Progenitor cell of endocrine pancreas (in vitro differentiated cells): ENCODE results near the gene ATXN1. TPM values are rescaled to one million over a fixed set of nuclear protein-coding genes. Genes with fewer than 3 reads are reported as not detected.
"Not testable (repeated sequence)": the region's sequence is repeated elsewhere in the genome, so short reads cannot be mapped to it uniquely, and the experiment has no call there.

Experiments used
- DNase-seq: peaks from one replicate; pipeline ENCODE4 v3.0.0; 2021; ENCODE audit warnings: low spot score; ENCODE audit not compliant: unreplicated experiment
- H3K27ac Mint-ChIP-seq: 2 replicates; pipeline ENCODE4 v1.8.0; 2021; ENCODE audit warnings: mild to moderate bottlenecking, moderate library complexity, mixed read lengths
- H3K27me3 Mint-ChIP-seq: 2 replicates; pipeline ENCODE4 v1.8.0; 2021; ENCODE audit warnings: mixed read lengths
- H3K36me3 Mint-ChIP-seq: 2 replicates; pipeline ENCODE4 v1.8.0; 2022; ENCODE audit warnings: mixed read lengths; ENCODE audit not compliant: insufficient read depth
- H3K4me1 Mint-ChIP-seq: 2 replicates; pipeline ENCODE4 v1.8.0; 2021; ENCODE audit warnings: low read depth, mixed read lengths
- H3K4me3 Mint-ChIP-seq: 2 replicates; pipeline ENCODE4 v1.8.0; 2021; ENCODE audit warnings: low read depth, mild to moderate bottlenecking, moderate library complexity, mixed read lengths
- H3K9me3 Mint-ChIP-seq: 2 replicates; pipeline ENCODE4 v1.8.0; 2021; ENCODE audit warnings: low read depth, mixed read lengths
- total RNA-seq: library from RNA; stranded (reverse); gene quantifications from 2 replicates; pipeline ENCODE4 v1.2.1, GENCODE V29; 2021
- TF ChIP-seq, protein P1 (sequence below): fragments of 200-600 bp; sonication (generic); IDR thresholded peaks from one replicate; pipeline ENCODE4 v1.5.0; 2021; ENCODE audit warnings: antibody characterized with exemption, mild to moderate bottlenecking; ENCODE audit not compliant: unreplicated experiment

ATXN1 gene
- total RNA-seq, 1 donor from 2014 or later = 35.8 TPM

DNA sequence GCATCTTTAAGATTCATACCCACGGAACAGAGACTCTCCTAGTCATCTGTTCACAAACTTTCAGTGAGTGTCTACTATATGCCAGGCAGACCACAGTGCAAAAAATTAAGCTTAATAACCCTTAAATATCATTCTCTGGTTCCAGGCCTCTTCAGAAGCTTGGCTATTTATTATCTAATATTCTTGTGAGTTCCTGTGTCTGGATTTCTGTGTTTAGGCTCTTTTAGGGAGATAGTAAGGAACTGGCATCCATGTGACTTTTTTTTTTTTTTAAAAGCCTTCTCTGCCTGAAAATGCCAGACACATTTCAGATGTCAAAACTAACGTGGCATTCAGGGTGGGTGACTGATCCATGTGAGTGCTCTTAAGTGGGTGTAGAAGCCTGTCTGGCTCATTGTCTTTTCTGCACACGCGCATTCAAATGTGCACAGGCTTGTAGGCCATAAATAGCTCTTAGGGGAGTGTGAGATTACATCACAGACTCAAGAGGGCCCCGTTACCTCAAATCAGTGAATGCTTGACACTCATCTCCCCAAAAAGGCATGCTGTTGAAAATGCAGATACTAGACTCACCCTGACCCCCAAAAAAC, 380.9 kb downstream of the ATXN1 start:
- no peak for DNase-seq
- H3K27ac Mint-ChIP-seq = no peak overlapping the region
- no peaks in the 10 kb centered on the region for H3K27me3 Mint-ChIP-seq
- TF ChIP-seq, protein P1, sequence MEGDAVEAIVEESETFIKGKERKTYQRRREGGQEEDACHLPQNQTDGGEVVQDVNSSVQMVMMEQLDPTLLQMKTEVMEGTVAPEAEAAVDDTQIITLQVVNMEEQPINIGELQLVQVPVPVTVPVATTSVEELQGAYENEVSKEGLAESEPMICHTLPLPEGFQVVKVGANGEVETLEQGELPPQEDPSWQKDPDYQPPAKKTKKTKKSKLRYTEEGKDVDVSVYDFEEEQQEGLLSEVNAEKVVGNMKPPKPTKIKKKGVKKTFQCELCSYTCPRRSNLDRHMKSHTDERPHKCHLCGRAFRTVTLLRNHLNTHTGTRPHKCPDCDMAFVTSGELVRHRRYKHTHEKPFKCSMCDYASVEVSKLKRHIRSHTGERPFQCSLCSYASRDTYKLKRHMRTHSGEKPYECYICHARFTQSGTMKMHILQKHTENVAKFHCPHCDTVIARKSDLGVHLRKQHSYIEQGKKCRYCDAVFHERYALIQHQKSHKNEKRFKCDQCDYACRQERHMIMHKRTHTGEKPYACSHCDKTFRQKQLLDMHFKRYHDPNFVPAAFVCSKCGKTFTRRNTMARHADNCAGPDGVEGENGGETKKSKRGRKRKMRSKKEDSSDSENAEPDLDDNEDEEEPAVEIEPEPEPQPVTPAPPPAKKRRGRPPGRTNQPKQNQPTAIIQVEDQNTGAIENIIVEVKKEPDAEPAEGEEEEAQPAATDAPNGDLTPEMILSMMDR = no peak
- H3K4me1 Mint-ChIP-seq = peaks cover 1% of the 10 kb centered on the region
- H3K4me3 Mint-ChIP-seq = no peak overlapping the region
- H3K36me3 Mint-ChIP-seq = no peaks in the 10 kb centered on the region
- no peaks in the 10 kb centered on the region for H3K9me3 Mint-ChIP-seq

DNA sequence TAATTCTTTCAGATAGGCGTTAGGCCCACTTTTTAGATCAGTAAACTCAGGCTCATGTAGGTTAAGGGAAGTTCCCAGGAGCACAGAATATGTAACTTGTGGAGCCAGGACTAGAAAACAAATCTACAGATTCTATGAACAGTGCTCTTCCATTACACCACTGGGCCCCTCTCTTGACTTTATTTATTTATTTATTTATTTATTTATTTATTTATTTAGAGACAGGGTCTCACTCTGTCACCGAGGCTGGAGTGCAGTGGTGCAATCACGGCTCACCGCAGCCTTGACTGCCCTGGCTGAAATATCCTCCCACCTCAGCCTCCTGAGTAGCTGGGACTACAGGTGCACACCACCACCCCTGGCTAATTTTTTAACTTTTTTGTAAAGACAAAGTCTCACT, 382.9 kb downstream of the ATXN1 start:
- H3K9me3 Mint-ChIP-seq, H3K27me3 Mint-ChIP-seq, H3K4me1 Mint-ChIP-seq, DNase-seq, H3K36me3 Mint-ChIP-seq, H3K4me3 Mint-ChIP-seq, H3K27ac Mint-ChIP-seq: not testable (repeated sequence)

DNA sequence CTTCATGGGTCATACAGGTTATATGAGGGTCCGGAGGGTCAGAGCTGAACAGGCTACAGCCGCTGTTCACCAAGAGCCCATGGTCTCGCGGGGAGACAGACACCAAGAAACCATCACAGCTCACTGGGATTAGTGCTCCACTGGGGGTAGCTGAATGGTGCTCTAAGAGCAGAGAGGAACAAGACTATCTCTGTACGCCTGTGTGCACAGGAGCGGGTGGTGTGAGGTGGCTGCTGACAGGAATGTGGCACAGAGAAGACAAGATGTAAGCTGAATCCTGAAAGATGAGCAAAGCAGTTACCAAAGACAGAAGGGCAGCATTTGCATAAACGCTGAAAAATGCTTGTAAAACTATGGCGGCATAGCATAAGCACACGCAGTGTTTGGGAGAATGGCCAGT, 383.8 kb downstream of the ATXN1 start:
- no peaks in the 10 kb centered on the region for H3K9me3 Mint-ChIP-seq

DNA sequence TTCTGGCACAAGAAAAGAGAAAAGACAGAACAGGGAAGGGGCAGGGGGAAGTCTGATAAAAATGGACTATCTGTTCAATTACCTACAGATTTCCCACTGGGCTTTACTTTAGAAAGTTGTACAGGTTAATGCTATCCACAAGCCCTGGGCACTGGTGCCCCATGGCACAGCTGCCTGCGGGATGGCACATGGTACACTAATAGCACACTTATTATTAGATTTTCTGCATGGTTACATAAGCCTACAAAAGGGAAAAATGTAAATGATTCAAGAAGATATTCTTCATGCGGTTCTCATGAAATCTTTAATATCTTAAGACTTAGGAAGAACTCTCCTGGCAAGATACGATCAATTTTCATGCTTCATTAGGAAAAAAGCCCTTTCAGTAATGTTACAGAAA, 385.4 kb downstream of the ATXN1 start:
- Mint-ChIP-seq H3K4me3 (no peak overlapping the region), H3K36me3 (no peaks in the 10 kb centered on the region), H3K27me3 (no peaks in the 10 kb centered on the region), H3K9me3 (no peaks in the 10 kb centered on the region), H3K27ac (no peak overlapping the region), H3K4me1 (no peaks in the 10 kb centered on the region)
- no peak for DNase-seq
- TF ChIP-seq, protein P1 = no peak

More for the DNA sequence above, 383.8 kb downstream of the ATXN1 start:
- TF ChIP-seq, protein P1 = no peak
- H3K4me3 Mint-ChIP-seq = no peak overlapping the region
- no peaks in the 10 kb centered on the region for H3K36me3 Mint-ChIP-seq
- no peaks in the 10 kb centered on the region for H3K27me3 Mint-ChIP-seq
- H3K27ac Mint-ChIP-seq = no peak overlapping the region
- DNase-seq = no peak
- no peaks in the 10 kb centered on the region for H3K4me1 Mint-ChIP-seq

DNA sequence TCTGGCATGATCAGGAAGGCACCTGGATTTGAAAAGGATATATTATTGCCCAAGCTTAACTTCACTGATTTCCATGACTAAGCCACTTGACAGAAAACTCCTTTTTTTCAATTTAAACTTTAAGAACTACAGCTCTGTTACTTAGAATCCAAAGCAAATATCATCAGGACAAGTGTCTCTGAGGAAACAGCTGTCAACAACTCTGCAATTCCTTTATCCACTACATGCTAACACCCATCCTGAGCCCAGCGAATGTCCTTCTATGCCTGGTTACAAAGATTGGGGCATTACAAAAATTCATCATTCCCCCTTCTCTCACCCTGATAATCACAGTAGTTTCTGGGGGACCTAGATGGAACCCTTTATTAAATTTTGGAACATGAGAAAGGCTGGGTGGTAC, 386.1 kb downstream of the ATXN1 start:
- Mint-ChIP-seq H3K4me3 (no peak overlapping the region), H3K27ac (no peak overlapping the region), H3K27me3 (no peaks in the 10 kb centered on the region), H3K9me3 (no peaks in the 10 kb centered on the region), H3K36me3 (no peaks in the 10 kb centered on the region), H3K4me1 (no peaks in the 10 kb centered on the region)
- no peak for DNase-seq
- TF ChIP-seq, protein P1 = no peak

DNA sequence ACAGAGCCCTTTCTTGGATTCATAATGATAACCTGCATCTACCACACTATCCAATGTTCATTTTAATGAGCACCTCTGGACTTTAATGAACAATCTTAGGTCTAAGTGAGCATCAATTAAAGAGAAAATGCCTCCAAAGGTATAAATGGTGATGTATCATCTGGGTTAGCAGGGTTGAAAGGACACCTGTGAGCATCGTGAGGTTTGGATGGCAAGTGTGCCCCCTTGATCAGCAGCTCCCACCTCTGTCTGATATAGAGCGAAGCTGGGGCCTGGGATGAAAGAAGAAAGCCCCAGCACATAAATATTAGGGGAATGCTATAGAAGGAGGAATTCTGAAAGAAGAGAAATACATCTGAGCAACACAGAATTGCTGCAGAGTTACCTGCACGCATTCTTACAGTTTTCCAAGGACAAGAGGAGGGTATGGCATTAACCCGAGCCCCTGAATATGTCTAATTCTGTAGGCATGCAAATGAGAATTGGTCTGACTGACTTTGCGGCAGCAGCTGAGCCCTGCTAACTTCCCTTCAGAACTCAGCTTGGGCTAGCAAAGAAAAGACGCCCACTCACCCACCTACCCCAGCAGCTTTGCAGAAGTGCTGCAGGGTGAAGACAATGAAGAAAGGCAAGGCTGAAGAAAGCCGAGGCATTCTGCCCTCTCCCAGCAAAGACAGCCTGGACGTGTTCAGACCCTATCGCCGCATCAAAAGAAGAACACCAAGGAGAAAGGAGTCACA, 386.6 kb downstream of the ATXN1 start:
- Mint-ChIP-seq H3K4me3 (no peak overlapping the region), H3K9me3 (no peaks in the 10 kb centered on the region), H3K4me1 (no peaks in the 10 kb centered on the region), H3K27me3 (no peaks in the 10 kb centered on the region), H3K27ac (no peak overlapping the region), H3K36me3 (no peaks in the 10 kb centered on the region)
- TF ChIP-seq, protein P1 = no peak
- no peak for DNase-seq
